Measurements from ENCODE around the gene OCEL1.

OCEL1 gene

DNA sequence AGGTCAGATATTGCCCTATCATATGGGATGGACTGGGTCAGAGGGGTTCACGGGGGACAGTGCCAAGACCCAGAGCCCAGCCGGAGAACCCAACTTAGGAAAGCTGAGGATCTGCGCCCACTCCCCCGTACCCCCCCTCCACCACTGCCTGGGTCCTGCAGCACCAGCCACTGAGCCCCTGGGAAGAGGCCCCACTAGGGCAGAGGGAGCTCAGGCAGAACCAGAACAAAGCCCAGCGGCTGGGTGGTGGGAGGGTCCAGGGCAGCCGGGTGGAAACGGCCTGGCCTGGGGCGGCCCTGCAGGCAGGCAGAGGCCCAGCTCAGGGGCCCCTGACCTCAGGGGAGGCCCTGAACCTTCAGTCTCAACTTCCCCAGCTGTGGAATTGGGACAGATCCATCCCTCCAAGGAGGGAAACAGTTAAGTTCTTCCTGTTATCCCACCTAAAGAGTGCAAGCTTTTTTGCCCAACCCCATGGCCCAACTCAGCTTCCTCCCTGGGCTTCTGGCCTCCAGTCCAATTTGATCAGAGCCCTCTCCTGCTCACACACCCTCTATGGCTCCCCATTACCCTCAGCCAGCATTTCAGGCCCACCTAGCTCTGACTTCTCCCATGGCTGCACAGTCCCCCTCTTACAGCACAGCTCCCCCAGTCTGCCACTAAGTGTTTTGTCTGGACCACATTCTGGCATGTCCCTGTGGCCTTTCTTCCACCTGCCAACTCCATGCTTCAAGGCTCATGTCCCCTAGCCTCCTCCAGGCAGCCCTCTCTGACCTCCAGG is 16.6 kb downstream of the OCEL1 start:
- no peak for DNase-seq

DNA sequence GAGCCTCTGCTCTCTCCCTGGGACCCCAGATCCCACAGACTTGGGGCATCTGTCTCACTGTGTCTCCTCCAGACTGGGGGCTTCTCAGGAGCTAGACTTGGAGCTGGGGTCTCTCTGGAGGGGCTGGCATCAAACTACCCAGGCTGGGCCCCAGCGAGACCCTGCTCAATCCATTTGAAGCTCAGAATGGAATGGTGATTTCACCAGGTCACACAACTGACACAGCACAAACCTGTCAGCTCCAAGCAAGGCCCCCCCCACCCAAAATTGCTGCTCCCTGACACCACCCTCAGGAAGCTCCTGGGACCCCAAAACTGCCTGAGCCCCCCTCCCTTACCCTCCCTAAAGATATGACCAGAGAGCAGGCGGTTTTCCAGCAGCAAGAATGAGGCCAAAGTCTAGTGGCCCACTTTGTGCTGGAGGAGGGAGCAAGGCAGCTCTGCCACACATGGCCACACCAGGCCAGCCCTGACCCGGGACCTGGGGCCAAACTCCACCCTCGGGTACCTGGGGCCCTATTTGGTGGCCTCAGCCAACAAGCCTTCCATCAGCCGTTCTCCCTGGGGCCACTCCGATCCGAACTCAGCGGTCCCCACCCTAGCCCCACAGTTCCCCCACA is 17.3 kb downstream of the OCEL1 start:
- no peak for DNase-seq

DNA sequence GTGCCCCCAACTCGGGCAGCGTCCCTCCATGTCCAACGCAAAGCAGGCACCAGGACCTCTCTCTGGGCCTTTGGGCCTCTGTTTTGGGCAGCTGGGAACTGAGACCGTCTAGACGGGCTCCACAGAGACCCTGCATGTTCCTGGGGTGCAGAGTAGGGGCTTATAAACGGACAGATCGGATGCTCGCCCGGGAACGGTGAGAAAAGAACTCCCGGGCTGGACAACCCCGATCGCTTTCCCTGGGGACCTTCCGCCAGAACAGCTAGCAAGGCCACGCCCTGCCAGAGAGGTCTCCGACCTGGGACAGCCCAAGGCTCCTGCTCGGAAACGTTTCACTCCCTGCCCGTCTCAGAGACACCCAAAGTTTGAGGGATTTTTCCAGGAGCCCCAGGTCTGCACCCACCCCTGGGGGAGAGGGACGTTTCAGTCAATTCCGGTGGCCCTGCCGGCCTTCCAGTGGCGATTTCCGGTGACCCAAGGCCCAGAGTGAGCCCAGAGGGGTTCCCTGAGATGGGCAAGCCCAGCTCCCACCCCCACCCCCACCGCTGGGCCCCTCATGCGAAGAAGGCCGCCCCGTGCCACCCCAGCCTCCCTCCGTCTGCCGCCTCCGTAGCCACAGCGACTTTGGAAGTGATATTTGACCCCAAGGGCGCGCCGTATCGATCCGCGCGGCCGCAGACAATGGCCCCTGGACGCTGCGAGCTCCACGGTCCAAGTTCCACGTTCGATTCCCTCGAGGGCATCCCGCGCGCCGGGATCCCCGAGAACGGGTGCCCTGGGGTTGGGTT is 18.0 kb downstream of the OCEL1 start:
- no peak for DNase-seq

DNA sequence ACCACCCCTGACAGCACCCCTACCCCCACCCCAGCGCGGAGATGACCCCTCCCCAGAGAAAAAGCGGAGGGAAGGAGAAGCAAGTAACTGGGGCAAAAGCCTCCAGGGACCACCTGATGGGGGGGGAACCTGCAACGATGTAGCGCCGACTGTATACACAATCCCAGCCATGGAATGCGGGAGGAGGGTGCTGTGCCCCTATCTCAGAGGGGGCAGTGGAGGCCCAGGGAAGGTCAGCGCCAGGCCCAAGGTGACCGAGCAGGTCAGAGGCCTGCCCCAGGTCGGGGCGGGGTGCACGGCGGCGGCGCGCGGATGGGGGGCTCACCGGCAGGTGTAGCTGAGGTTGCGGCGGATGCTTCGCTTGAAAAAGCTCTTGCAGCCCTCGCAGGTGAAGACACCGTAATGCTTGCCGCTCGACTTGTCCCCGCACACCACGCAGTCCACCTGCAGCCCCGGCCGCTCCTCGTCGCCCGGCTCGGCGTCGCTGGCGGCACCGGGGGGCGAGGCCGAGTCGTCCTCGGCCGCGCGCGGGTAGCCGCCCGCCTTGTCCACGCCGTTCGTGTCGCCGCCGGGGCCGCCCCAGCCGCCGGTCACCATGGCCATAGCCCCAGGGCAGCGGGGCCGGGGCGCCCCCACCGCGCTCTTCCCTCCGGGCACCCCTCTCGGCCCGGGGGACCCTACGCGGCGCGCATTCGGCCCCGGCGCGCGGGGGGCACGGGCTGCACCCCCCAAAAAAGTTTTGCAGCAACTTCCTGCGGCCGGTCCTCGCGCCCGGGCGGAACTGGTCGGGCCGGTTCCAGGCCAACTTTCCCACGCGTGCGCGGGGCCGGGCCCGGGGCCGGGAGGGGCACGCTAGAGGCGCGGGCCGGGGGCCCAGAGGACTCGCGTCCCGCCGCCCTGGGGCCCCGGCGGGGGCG is 18.9 kb downstream of the OCEL1 start:
- DNase-seq: peak; percentile 35

DNA sequence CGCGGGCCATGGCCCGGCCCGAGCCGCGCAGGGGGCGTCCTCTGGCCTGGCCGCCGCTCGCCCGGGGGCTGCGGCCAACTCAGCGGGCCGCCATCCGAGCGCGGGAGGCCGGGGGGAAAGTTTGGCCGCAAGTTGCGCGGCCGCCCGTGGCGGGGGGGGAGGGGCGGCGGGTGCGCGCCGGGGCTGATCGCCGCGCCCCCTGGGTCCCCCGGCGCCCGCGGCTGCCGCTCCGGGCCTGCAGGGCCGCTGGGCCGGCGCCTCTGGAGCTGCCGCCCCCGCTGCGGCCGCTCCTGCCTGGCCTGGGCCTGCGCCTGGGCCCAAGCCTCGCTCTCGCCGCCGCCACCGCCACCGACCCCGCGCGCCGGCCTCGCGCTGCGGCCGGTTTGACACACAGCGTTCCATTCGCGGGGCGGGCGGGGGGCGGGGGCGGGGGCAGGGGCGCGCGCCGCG is 19.5 kb downstream of the OCEL1 start, which contains the start of gene NR2F6:
TSS of gene NR2F6 (minus strand) at position 385 of the 450 bp plus-strand sequence. CDS start 699 bp downstream, outside the sequence.
- peak; percentile 73 for DNase-seq

DNA sequence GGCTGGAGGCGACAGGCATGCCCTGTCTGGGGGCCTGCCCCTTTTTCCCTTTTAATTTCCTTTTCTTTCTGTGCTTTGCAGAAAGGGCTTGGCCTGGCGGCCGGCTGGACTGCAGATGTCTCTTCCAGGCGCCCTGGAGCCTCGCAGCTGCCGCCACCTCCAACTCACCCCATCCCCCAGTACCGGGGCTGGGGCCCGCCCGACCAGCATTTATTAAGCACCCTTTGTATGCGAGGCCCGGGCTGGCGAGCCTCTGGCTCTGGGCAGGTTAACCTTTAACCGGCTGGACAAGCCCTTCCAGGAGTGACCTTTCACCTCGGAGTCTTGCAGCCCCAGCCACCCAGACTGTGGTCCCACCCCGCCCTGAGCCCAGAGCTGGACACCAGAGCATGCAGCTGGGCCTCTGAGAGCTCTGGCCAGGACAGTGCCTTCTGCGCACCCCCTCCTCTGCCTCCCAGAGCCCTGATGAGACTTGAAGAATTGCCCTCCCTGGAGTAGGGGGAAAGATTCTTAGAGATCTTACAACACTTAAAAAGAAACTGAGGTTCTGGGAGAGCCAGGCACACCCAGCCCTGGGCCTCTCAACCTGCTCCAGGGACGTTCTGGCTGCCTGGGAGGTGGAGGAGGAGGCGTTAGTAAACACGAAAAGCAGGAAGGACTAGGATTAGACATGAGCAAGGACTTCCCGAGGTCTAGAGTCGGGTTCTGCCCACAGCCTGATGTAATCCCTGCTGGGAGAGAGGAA is 20.8 kb downstream of the OCEL1 start:
- DNase-seq: no peak

DNA sequence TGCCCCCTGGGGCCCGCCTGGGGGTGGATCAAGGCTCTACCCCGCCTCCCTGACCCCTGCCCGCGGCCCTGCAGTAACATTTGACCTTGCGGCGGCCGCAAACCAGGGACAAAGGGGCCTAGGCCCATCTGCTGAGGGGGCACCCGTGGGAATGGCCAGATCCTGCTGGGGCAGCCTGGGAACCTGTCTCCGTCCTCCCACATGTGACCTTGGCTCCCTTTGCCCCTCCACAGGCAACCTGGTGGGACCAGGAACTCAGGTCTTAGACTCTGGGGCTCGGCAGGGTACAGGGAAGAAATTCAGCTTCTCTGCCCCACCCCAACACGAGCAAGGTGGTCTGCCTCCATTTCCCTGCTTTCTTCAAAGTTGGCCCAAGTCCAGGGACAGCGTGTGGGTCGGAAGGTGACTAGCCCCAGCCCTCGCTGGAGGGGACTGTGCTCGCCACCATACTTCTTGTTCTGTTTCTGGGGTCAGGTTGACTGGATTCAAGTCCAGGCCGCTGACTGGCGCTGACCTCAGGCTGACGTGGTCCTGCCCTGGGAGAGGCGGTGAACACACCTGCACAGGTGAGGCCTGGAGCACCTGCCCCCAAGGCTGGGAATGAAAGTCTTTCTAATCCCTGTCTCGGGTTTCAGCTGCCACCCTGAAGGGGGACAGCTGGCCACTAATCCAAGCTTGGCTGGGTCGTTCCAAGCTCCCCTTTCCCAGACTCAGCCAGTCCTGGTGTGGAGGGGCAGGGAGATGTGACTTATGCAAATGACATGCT is 22.2 kb downstream of the OCEL1 start:
- DNase-seq: no peak

DNA sequence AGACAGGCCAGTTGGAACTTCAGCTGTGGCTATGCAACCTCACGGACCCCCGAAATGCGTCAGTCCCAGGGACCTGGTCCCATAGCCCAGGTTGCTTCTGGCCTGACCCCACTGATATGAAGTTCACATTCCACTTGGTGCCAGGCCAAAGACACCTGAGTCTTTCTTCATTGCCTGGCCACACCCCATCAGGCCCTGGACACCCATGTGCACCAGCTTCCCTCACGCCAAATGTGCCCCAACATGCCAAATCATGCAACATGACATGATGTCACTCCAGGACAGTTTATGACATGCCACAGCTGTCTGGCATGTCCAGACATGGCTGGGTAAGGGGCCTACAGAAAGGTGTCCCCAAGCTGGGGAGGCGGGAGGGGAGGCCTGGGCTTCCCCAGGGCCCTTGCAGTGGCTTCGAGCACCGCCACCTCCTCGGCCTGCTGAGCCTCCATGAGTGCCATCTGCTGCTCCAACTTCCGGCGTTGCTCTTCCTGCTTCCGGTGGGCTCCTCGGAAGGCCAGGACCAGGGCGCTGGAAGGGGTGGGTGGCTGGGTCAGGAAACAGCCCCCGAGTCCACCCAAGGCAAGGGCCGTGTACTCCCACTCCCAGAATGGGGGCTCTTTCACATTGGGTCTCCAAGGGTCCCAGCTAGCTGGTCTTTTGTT is 24.0 kb downstream of the OCEL1 start:
- no peak for DNase-seq

DNA sequence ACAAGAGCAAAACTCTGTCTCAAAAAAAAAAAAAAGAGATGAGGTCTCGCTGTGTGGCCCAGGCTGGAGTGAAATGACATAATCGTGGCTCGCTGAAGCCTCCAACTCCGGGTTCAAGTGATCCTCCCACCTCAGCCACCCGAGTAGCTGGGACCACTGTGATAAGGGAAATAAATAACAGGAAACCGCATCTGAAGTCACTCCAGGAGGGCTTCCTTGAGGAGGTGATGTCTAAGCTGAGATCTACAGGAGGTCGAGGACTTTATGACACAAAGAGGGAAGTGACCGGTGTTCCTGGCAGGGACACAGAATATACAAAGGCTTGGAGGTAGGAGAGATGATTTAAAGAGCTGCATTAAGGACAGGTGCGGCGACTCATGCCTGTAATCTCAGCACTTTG is 28.6 kb downstream of the OCEL1 start:
- no peak for DNase-seq

DNA sequence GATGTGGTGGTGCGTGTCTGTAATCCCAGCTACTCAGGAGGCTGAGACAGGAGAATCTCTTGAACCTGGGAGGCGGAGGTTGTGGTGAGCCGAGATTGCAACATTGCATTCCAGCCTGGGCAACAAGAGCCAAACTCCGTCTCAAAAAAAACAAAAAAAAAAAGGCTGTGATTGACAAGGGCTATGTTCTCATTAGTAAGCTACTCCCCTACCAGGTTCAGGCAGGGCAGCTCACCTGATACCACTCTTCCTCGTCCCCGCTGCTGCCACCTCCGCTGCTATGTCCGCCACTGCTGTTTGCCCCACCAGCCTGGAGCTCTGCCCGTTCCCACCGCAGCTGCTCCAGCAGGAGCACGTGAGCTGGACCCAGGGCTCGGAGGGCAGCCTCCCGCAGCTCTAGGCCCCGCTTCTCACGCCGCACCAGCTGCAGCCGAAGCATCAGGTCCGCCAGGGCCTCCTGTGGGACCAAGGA is 29.2 kb downstream of the OCEL1 start:
- no peak for DNase-seq

DNA sequence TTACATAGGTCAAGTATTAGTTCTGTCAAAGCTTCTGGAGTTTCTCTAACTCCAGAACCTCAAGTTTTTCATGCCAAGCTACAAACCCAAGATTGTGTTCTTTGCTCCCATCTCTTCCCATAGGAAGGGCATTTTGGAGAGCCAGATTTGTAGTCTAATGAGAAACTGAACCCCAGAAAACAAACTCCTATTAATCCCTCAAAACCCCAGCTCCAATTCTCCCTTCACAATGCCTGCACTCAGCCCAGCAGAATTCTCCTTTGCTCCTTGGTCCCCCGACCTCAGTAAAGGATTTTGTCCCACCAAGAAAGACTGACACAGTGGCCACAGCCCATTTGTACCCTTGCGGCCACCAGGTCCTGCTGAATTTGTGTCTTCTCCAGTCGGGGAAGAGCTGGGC is 30.1 kb downstream of the OCEL1 start:
- no peak for DNase-seq

DNA sequence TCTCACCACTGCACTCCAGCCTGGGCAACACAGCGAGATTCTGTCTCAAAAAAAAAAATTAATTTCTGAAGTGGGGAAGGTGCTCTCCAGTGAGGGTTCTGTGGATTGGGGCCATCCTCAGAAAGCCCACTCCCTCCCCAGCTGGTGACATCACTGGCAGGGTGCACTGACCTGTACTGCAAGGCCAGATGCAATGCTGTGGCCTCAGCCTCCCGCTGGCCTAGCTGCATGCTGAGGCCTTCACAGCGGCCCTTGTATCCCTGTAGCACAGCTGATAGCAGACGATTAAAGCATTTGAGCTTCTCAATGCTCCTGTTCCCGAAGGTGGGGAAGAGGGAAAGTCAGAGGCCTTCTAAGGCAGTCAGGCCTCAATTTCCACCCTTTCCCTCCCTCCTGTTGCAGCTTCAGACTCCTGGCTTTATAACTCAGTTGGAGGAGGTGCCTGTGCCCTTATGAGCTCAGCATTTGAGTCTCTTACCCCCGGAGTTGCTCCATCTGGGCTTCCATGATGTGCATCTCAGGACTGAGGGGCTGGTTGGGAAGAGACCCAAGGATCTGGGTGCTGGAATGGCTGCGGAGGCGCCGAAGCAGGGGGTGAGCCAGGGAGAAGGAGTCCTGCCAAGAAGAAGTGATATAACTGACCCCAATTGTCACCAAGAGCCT is 33.2 kb downstream of the OCEL1 start:
- DNase-seq: no peak

DNA sequence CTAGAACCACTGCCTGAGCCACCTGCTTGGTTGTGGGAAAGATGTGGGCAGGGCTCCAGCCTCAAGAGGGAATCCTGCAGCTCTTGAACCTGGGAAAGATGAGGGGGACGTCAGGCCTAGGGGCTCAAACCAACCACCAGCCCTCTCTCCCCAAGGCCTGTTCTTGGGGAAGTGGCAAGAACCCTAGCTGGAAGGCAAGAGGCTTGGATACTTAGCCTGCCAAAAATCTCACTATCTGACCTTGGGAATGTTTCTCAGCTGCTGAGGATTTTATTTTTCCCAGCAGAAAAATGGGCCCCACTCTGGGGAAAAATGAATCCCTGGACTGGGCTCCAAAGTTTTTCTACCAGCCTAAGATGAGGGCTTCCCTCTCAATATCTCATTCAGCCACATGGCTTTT is 33.9 kb downstream of the OCEL1 start:
- no peak for DNase-seq

DNA sequence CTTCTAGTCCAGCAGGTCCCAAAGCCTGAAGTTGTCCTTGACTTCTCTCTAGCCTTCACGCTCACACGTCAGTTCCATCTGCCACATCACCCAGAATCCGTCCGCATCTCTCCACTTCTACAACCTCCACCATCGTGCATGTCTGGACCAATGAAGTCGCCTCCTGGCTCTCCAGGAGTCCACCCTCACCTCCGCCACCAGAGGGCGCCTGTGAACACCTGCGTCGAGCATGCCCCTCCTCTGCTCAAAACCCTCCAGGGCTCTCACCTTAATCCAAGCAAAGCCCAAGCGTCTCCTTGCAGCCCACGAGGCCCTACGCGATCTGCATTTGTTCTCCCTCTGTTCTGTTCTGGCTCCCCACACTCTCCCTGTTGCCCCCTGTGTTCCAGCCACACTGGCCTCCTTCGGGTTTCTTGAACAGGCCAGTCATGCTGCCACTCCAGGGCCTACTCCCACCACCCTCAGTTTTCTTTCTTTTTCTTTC is 34.9 kb downstream of the OCEL1 start:
- peak; percentile 88 for DNase-seq

DNA sequence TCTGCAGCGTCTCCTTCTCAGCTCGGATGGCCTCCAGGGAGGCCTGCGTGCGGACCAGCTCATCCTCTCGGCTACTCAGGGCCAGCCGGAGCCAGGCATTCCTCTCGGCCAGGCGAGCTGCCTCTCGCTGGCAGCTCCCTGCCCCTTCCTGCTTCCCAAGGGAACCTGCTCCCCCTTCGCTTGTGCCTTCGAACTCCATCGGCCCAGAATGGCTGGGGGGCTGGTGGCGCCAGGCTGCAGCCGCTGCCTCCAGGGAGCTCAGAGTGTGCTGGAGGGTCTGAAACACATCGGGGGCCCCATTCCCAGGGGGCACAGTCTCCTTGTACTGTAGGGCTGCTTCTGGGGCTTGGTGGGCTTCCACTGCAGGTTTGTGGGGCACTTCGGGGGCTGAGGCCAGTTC is 36.5 kb downstream of the OCEL1 start:
- DNase-seq: no peak

DNA sequence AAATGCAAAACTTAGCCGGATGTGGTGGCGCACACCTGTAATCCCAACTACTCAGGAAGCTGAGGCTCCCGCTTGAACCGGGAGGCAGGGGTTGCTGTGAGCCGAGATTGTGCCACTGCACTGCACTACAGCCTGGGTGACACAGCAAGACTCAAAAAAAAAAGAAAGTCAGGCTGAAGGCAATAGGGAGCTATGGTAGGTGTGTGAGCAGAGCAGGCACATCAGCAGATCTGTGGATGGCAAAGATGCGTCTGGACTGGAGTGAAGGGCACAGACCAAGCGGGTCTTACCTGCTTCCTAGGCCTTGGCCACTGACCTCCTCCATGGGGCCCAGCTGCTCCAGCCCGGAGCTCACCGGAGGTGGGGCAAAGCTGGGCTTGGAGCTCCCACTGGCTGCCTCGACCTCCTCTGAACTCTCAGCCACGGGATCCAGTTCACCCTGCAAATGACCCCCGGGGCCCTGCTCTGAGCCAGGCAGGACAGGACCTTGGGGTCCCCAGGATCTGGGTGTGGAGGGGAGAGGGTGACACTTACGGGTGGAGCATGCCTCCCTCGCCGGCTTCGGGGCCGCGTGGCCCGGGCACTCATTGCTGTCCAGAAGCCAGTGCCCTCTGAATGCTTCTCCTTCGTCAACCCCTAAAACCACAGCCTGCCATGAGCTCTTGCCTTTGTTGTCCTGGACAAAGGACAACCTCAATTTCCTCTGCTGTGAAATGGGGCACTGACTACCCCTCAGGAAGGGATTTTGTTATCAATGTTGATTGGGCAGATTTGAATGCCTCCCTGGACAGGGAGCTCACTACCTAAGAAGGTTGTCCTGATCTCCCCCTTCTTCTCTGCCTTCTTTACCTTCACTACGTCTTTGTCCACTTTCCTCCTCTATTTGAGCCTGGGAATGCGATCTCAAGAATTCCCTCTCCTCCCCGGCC is 38.0 kb downstream of the OCEL1 start:
- DNase-seq: no peak

DNA sequence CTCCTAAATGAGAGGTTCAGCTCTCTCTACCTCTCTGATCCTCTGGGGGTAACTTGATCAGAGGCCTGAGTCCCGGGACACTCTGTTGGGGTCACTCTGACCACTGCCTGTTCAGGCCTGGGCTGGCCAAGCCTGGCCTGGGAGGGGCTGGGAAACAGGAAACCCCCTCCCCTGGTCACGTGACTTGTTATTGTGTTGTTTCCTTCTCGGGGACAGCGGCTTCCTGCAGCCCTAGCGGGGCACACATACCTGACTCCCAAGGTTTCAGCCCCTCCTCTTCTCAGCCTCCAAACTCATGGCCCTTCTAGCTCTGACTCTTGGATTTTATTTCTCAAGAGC is 38.6 kb downstream of the OCEL1 start, which contains the start of gene USHBP1:
TSS of gene USHBP1 (minus strand) at position 105 of the 339 bp plus-strand sequence. CDS start 446 bp downstream, outside the sequence.
- no peak for DNase-seq

DNA sequence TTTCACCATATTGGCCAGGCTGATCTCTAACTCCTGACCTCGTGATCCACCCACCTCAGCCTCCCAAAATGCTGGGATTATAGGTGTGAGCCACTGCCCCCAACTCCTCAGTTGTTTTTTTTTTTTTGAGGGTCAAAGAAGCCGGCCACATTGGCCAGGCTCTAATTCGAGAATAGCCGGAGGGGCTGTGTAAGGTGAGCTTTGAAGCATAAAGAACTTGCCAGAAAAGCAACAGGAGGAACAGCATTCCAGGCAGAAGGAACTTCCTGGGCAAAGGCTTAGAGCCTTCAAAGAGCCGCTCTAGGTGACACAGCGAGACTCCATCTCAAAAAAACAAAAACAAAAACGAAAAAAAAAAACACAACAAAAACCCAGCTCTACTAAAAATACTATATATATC is 40.0 kb downstream of the OCEL1 start:
- DNase-seq: no peak

All from activated T-cell treated with anti-CD3 and anti-CD28 coated beads, Interleukin-2, amount 50 U/mL, for 1 hour (primary cell).